Neural crest cell (in vitro differentiated cells): Measurements from ENCODE around the gene HACE1. TPM values are rescaled to one million over a fixed set of nuclear protein-coding genes. Genes with fewer than 3 reads are reported as not detected.

Experiments
- DNase-seq: peaks from one replicate; pipeline ENCODE4 v3.0.0; 2021; ENCODE audit warnings: low read depth, mixed read lengths, low spot score
- H3K27ac Mint-ChIP-seq: one replicate; pipeline ENCODE4 v1.8.0; 2021; ENCODE audit warnings: mild to moderate bottlenecking, mixed read lengths; ENCODE audit not compliant: unreplicated experiment
- H3K27me3 Mint-ChIP-seq: 2 replicates; pipeline ENCODE4 v1.8.0; 2021; ENCODE audit warnings: low read depth, mild to moderate bottlenecking, mixed read lengths
- H3K36me3 Mint-ChIP-seq: 2 replicates; pipeline ENCODE4 v1.8.0; 2021; ENCODE audit warnings: low read depth, mild to moderate bottlenecking, mixed read lengths
- H3K4me1 Mint-ChIP-seq: 2 replicates; pipeline ENCODE4 v1.8.0; 2021; ENCODE audit warnings: mixed read lengths
- H3K4me3 Mint-ChIP-seq: one replicate; pipeline ENCODE4 v1.8.0; 2021; ENCODE audit warnings: mild to moderate bottlenecking, mixed read lengths
- H3K9me3 Mint-ChIP-seq: 2 replicates; pipeline ENCODE4 v1.8.0; 2021; ENCODE audit warnings: mixed read lengths
- CTCF ChIP-seq: fragments of 200-600 bp; sonication (generic); conservative IDR thresholded peaks from 2 replicates; pipeline ENCODE4 v1.5.0; 2021; ENCODE audit warnings: antibody characterized with exemption, mild to moderate bottlenecking
- total RNA-seq: library from RNA; stranded (reverse); gene quantifications from 2 replicates; pipeline ENCODE4 v1.2.1, GENCODE V29; 2021

HACE1 gene
- total RNA-seq, 1 donor from 2014 or later = 23.9 TPM

- no peaks in the 10 kb centered on the region for H3K9me3 Mint-ChIP-seq
- H3K4me3 Mint-ChIP-seq = no peak overlapping the region
- no peak for TF ChIP-seq CTCF
- DNase-seq = no peak
- H3K27me3 Mint-ChIP-seq = no peaks in the 10 kb centered on the region
- H3K4me1 Mint-ChIP-seq = peaks cover 29% of the 10 kb centered on the region
- H3K36me3 Mint-ChIP-seq = no peaks in the 10 kb centered on the region
- H3K27ac Mint-ChIP-seq = no peak overlapping the region
Measured at GRCh38 chr6:104688283-104688969, 171.3 kb downstream of the HACE1 start.

GRCh38 chr6:104686550-104687175, 173.1 kb downstream of the HACE1 start:
- Mint-ChIP-seq H3K36me3 (no peaks in the 10 kb centered on the region), H3K4me1 (peaks cover 22% of the 10 kb centered on the region), H3K27ac (no peak overlapping the region), H3K9me3 (no peaks in the 10 kb centered on the region), H3K27me3 (no peaks in the 10 kb centered on the region), H3K4me3 (no peak overlapping the region)
- no peak for DNase-seq
- no peak for TF ChIP-seq CTCF

GRCh38 chr6:104685871-104686549, 173.7 kb downstream of the HACE1 start:
- no peak for TF ChIP-seq CTCF
- no peak overlapping the region for H3K27ac Mint-ChIP-seq
- H3K4me3 Mint-ChIP-seq = no peak overlapping the region

GRCh38 chr6:104684911-104685415, 174.8 kb downstream of the HACE1 start:
- Mint-ChIP-seq H3K9me3 (no peaks in the 10 kb centered on the region), H3K27me3 (no peaks in the 10 kb centered on the region), H3K27ac (no peak overlapping the region), H3K4me1 (peaks cover 22% of the 10 kb centered on the region), H3K36me3 (no peaks in the 10 kb centered on the region), H3K4me3 (no peak overlapping the region)
- no peak for TF ChIP-seq CTCF
- DNase-seq = no peak

More at GRCh38 chr6:104685871-104686549, 173.7 kb downstream of the HACE1 start:
- H3K4me1 Mint-ChIP-seq = peaks cover 22% of the 10 kb centered on the region
- no peaks in the 10 kb centered on the region for H3K27me3 Mint-ChIP-seq
- DNase-seq = no peak
- H3K9me3 Mint-ChIP-seq = no peaks in the 10 kb centered on the region
- H3K36me3 Mint-ChIP-seq = no peaks in the 10 kb centered on the region

GRCh38 chr6:104683809-104684208, 175.9 kb downstream of the HACE1 start:
- peaks cover 3% of the 10 kb centered on the region for H3K36me3 Mint-ChIP-seq
- TF ChIP-seq CTCF = no peak
- no peaks in the 10 kb centered on the region for H3K9me3 Mint-ChIP-seq
- no peak for DNase-seq
- H3K27ac Mint-ChIP-seq = no peak overlapping the region
- H3K4me3 Mint-ChIP-seq = no peak overlapping the region
- no peaks in the 10 kb centered on the region for H3K27me3 Mint-ChIP-seq
- peaks cover 22% of the 10 kb centered on the region for H3K4me1 Mint-ChIP-seq
